ENCODE data around the gene STXBP2. TPM values are rescaled to one million over a fixed set of nuclear protein-coding genes. Genes with fewer than 3 reads are reported as not detected.

The STXBP2 gene
- total RNA-seq (2014; rRNA removed; shearing (Covaris generic)) = 11.7 and 15.8 TPM in 2 replicates

GRCh38 chr19:7636691-7637373 lies at the start of gene STXBP2:
Gene STXBP2 (plus strand): TSS chr19:7637110. CDS start chr19:7637150, 40 bp downstream.
- DNase-seq (ENCODE audit: low read depth) = peak; percentile 82

- DNase-seq (ENCODE audit: low read depth) = no peak
Observed at GRCh38 chr19:7589822-7590221, 47.1 kb upstream of the STXBP2 start.

- no peak for DNase-seq (ENCODE audit: low read depth)
Observed at GRCh38 chr19:7590256-7590655, 46.7 kb upstream of the STXBP2 start.

GRCh38 chr19:7595466-7596133 lies 41.3 kb upstream of the STXBP2 start, which contains the start of gene CAMSAP3:
Gene CAMSAP3 (plus strand): TSS chr19:7595863. CDS start chr19:7596003, 140 bp downstream.
- peak; percentile 64 for DNase-seq (ENCODE audit: low read depth)

- no peak for DNase-seq (ENCODE audit: low read depth)
Observed at GRCh38 chr19:7596211-7596937, 40.5 kb upstream of the STXBP2 start.

GRCh38 chr19:7597689-7598088 lies 39.2 kb upstream of the STXBP2 start:
- DNase-seq (ENCODE audit: low read depth) = peak; percentile 48

GRCh38 chr19:7598180-7598579 lies 38.7 kb upstream of the STXBP2 start:
- DNase-seq (ENCODE audit: low read depth) = no peak

GRCh38 chr19:7600721-7601120 lies 36.2 kb upstream of the STXBP2 start:
- no peak for DNase-seq (ENCODE audit: low read depth)

- DNase-seq (ENCODE audit: low read depth) = no peak
Observed at GRCh38 chr19:7602240-7602934, 34.5 kb upstream of the STXBP2 start.

GRCh38 chr19:7602935-7603497 lies 33.9 kb upstream of the STXBP2 start:
- no peak for DNase-seq (ENCODE audit: low read depth)

- DNase-seq (ENCODE audit: low read depth) = no peak
Observed at GRCh38 chr19:7603919-7604318, 33.0 kb upstream of the STXBP2 start.

- DNase-seq (ENCODE audit: low read depth) = peak; percentile 77
Observed at GRCh38 chr19:7605490-7606222, 31.3 kb upstream of the STXBP2 start.

- no peak for DNase-seq (ENCODE audit: low read depth)
Observed at GRCh38 chr19:7606289-7606688, 30.6 kb upstream of the STXBP2 start.

GRCh38 chr19:7607212-7607873 lies 29.6 kb upstream of the STXBP2 start:
- DNase-seq (ENCODE audit: low read depth) = no peak

GRCh38 chr19:7607874-7608560 lies 28.9 kb upstream of the STXBP2 start:
- DNase-seq (ENCODE audit: low read depth) = no peak

- DNase-seq (ENCODE audit: low read depth) = no peak
Observed at GRCh38 chr19:7610491-7611240, 26.2 kb upstream of the STXBP2 start.

GRCh38 chr19:7611541-7612279 lies 25.2 kb upstream of the STXBP2 start:
- no peak for DNase-seq (ENCODE audit: low read depth)
